ENCODE data around the gene TBC1D2. TPM values are rescaled to one million over a fixed set of nuclear protein-coding genes. Genes with fewer than 3 reads are reported as not detected.

TBC1D2 gene
- total and polyA plus RNA-seq, 7 donors, result 1.3 to 2.9 (median 2.1) TPM

GRCh38 chr9:98260635-98261034 lies 5.2 kb upstream of the TBC1D2 start:
- 67 to 74% (median 73%) methylated on average over 5 of the region's 5 CpGs for WGBS, 3 donors
- Histone ChIP-seq H3K9me3 (no peaks in the 10 kb centered on the region), H3K36me3 (ENCODE audit: insufficient read depth in 1 of 2, low read depth in 1 of 2) (no peaks in the 10 kb centered on the region), H3K4me1 (peaks cover 6% of the 10 kb centered on the region), H3K27me3 (ENCODE audit: insufficient read depth in 3 of 3, low read length in 2 of 3) (no peaks in the 10 kb centered on the region), H3K27ac (no peak overlapping the region), H3K4me3 (no peak overlapping the region)
- no peak for DNase-seq
- intact Hi-C loops (cut with DNase I), result loop anchor here (1.0 to 10.0 kb wide), 4 partner anchors 33 to 186 kb away; no protein-coding TSS in a partner anchor
- no peak for ATAC-seq
- TF ChIP-seq, protein P1, sequence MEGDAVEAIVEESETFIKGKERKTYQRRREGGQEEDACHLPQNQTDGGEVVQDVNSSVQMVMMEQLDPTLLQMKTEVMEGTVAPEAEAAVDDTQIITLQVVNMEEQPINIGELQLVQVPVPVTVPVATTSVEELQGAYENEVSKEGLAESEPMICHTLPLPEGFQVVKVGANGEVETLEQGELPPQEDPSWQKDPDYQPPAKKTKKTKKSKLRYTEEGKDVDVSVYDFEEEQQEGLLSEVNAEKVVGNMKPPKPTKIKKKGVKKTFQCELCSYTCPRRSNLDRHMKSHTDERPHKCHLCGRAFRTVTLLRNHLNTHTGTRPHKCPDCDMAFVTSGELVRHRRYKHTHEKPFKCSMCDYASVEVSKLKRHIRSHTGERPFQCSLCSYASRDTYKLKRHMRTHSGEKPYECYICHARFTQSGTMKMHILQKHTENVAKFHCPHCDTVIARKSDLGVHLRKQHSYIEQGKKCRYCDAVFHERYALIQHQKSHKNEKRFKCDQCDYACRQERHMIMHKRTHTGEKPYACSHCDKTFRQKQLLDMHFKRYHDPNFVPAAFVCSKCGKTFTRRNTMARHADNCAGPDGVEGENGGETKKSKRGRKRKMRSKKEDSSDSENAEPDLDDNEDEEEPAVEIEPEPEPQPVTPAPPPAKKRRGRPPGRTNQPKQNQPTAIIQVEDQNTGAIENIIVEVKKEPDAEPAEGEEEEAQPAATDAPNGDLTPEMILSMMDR (IDR thresholded peaks at IDR 0.05), result no peak

DNA sequence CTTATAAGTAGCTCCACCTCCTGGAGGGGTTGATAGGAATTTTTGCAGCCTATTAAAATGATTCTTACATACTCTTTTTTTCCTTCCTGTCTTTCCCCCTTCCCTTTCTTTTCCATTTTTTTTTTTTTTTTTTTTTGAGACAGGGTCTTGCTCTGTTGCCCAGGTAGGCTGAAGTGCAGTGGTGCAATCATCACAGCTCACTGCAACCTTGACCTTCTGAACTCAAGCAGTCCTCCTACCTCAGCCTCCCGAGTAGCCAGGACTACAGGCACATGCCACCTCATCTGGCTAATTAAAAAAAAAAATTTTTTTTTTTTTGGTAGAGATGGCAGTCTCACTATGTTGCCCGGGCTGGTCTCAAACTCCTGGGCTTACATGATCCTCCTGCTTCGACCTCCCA lies 4.3 kb upstream of the TBC1D2 start:
- intact Hi-C loops (cut with DNase I), result loop anchor here (1.0 to 10.0 kb wide), 6 partner anchors 32 to 545 kb away; partner anchors contain the start of gene NANS (in 1 of the 2)
- H3K36me3 ChIP-seq (ENCODE audit: insufficient read depth in 1 of 2, low read depth in 1 of 2), result no peaks in the 10 kb centered on the region
- peaks cover 6% of the 10 kb centered on the region for H3K4me1 ChIP-seq
- no peak overlapping the region for H3K4me3 ChIP-seq
- TF ChIP-seq, protein P1 (IDR thresholded peaks at IDR 0.05), result no peak
- ATAC-seq (no peak), DNase-seq (no peak)
- WGBS, 3 donors, result 79 to 83% (median 82%) methylated on average over 3 of the region's 3 CpGs
- H3K9me3 ChIP-seq, result no peaks in the 10 kb centered on the region
- H3K27ac ChIP-seq, result no peak overlapping the region
- H3K27me3 ChIP-seq (ENCODE audit: insufficient read depth in 3 of 3, low read length in 2 of 3), result no peaks in the 10 kb centered on the region

- peak overlapping the region; percentile 93 for H3K4me3 ChIP-seq
- no peak for ATAC-seq
- intact Hi-C loops (cut with DNase I), result loop anchor here (5.0 to 10.0 kb wide), 2 partner anchors 199 to 542 kb away; partner anchors contain the start of gene NANS (in 1 of the 2)
- DNase-seq, result no peak
- H3K9me3 ChIP-seq, result no peaks in the 10 kb centered on the region
- 12 to 18% (median 13%) methylated on average over 12 of the region's 12 CpGs for WGBS, 3 donors
- peak overlapping the region; percentile 90 for H3K27ac ChIP-seq
- H3K27me3 ChIP-seq (ENCODE audit: insufficient read depth in 3 of 3, low read length in 2 of 3), result no peaks in the 10 kb centered on the region
- no peaks in the 10 kb centered on the region for H3K36me3 ChIP-seq (ENCODE audit: insufficient read depth in 1 of 2, low read depth in 1 of 2)
- TF ChIP-seq, protein P1 (IDR thresholded peaks at IDR 0.05), result no peak
- peaks cover 6% of the 10 kb centered on the region for H3K4me1 ChIP-seq
Measured at GRCh38 chr9:98256756-98257155, 1.3 kb upstream of the TBC1D2 start.

DNA sequence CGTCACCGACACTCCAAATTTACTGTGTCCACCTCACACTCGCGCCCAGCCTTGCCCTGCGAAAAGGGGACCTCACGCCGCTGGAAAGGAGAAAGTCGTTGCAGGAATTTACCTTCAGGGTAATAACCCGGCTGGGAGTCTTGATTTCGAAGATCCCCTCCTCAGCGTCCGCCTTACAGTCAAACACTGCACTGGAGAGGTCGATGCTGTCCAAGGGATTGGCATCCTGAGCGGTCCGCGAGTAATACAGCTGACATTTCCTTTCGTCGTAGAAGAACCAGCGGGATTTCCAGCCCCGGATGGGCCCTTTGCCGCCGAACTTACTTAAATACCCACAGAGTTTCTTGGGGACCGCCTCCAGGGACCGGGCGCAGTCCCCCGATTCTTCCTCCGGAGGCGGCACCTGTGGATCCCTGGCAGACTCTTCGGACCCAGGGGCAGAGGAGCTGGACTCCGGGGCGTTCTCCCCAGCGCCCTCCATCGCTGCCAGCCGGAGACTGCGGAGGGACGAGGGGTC lies 330 bp downstream of the TBC1D2 start:
- H3K27ac ChIP-seq, result peak overlapping the region; percentile 90
- intact Hi-C loops (cut with DNase I), result loop anchor here (2.0 to 10.0 kb wide), 3 partner anchors 198 to 540 kb away; partner anchors contain the start of genes NANS (in 1 of the 2) and TRMO (in 1 of the 2)
- ATAC-seq, result peak in 2 of 4 donors; percentile 21 to 25
- no peaks in the 10 kb centered on the region for H3K27me3 ChIP-seq (ENCODE audit: insufficient read depth in 3 of 3, low read length in 2 of 3)
- peak overlapping the region; percentile 93 for H3K4me3 ChIP-seq
- no peak for DNase-seq
- no peaks in the 10 kb centered on the region for H3K9me3 ChIP-seq
- TF ChIP-seq, protein P1 (IDR thresholded peaks at IDR 0.05), result no peak
- WGBS, 3 donors, result 1 to 3% (median 1%) methylated on average over 36 of the region's 36 CpGs
- H3K4me1 ChIP-seq, result peaks cover 6% of the 10 kb centered on the region
- no peaks in the 10 kb centered on the region for H3K36me3 ChIP-seq (ENCODE audit: insufficient read depth in 1 of 2, low read depth in 1 of 2)
